ENCODE results near the gene DNAJC9.

The DNAJC9 gene

GRCh38 chr10:73211106-73211811, 35.8 kb downstream of the DNAJC9 start:
- Histone ChIP-seq H3K36me3 (ENCODE audit: control insufficient read depth, insufficient read depth, low read length, severe bottlenecking) (peaks cover 8% of the 10 kb centered on the region), H3K27me3 (replicated peaks; ENCODE audit: control insufficient read depth, insufficient read depth, low read length) (no peaks in the 10 kb centered on the region), H3K9ac (ENCODE audit: low read length) (no peak overlapping the region), H3K4me3 (ENCODE audit: low read length) (no peak overlapping the region), H3K4me1 (ENCODE audit: control insufficient read depth, insufficient read depth, low read length) (peaks cover 10% of the 10 kb centered on the region), H3K9me3 (ENCODE audit: control insufficient read depth, low read length) (no peaks in the 10 kb centered on the region)
- no peak for DNase-seq (ENCODE audit: low read depth)

GRCh38 chr10:73210395-73211105, 36.5 kb downstream of the DNAJC9 start:
- Histone ChIP-seq H3K9me3 (ENCODE audit: control insufficient read depth, low read length) (no peaks in the 10 kb centered on the region), H3K9ac (ENCODE audit: low read length) (no peak overlapping the region), H3K4me3 (ENCODE audit: low read length) (no peak overlapping the region), H3K4me1 (ENCODE audit: control insufficient read depth, insufficient read depth, low read length) (peaks cover 10% of the 10 kb centered on the region), H3K36me3 (ENCODE audit: control insufficient read depth, insufficient read depth, low read length, severe bottlenecking) (peaks cover 7% of the 10 kb centered on the region), H3K27me3 (replicated peaks; ENCODE audit: control insufficient read depth, insufficient read depth, low read length) (no peaks in the 10 kb centered on the region)
- DNase-seq (ENCODE audit: low read depth), result no peak

- no peak overlapping the region for H3K9ac ChIP-seq (ENCODE audit: low read length)
- H3K27me3 ChIP-seq (replicated peaks; ENCODE audit: control insufficient read depth, insufficient read depth, low read length), result no peaks in the 10 kb centered on the region
- no peak overlapping the region for H3K4me3 ChIP-seq (ENCODE audit: low read length)
- H3K9me3 ChIP-seq (ENCODE audit: control insufficient read depth, low read length), result no peaks in the 10 kb centered on the region
- peaks cover 7% of the 10 kb centered on the region for H3K36me3 ChIP-seq (ENCODE audit: control insufficient read depth, insufficient read depth, low read length, severe bottlenecking)
- peak; percentile 46 for DNase-seq (ENCODE audit: low read depth)
- H3K4me1 ChIP-seq (ENCODE audit: control insufficient read depth, insufficient read depth, low read length), result peaks cover 10% of the 10 kb centered on the region
These were observed 37.4 kb downstream of the DNAJC9 start for GRCh38 chr10:73209705-73210104.

- Histone ChIP-seq H3K4me1 (ENCODE audit: control insufficient read depth, insufficient read depth, low read length) (peaks cover 10% of the 10 kb centered on the region), H3K27me3 (replicated peaks; ENCODE audit: control insufficient read depth, insufficient read depth, low read length) (no peaks in the 10 kb centered on the region), H3K9me3 (ENCODE audit: control insufficient read depth, low read length) (no peaks in the 10 kb centered on the region), H3K4me3 (ENCODE audit: low read length) (peak overlapping the region; percentile 15), H3K36me3 (ENCODE audit: control insufficient read depth, insufficient read depth, low read length, severe bottlenecking) (peaks cover 7% of the 10 kb centered on the region), H3K9ac (ENCODE audit: low read length) (no peak overlapping the region)
- no peak for DNase-seq (ENCODE audit: low read depth)
These were observed 39.2 kb downstream of the DNAJC9 start for GRCh38 chr10:73207883-73208282.

- Histone ChIP-seq H3K4me1 (ENCODE audit: control insufficient read depth, insufficient read depth, low read length) (peaks cover 10% of the 10 kb centered on the region), H3K36me3 (ENCODE audit: control insufficient read depth, insufficient read depth, low read length, severe bottlenecking) (peaks cover 7% of the 10 kb centered on the region), H3K27me3 (replicated peaks; ENCODE audit: control insufficient read depth, insufficient read depth, low read length) (no peaks in the 10 kb centered on the region), H3K9me3 (ENCODE audit: control insufficient read depth, low read length) (no peaks in the 10 kb centered on the region), H3K9ac (ENCODE audit: low read length) (no peak overlapping the region), H3K4me3 (ENCODE audit: low read length) (no peak overlapping the region)
- DNase-seq (ENCODE audit: low read depth), result no peak
These were observed 40.7 kb downstream of the DNAJC9 start for GRCh38 chr10:73206385-73206784.

GRCh38 chr10:73205890-73206289, 41.2 kb downstream of the DNAJC9 start:
- Histone ChIP-seq H3K9me3 (ENCODE audit: control insufficient read depth, low read length) (no peaks in the 10 kb centered on the region), H3K27me3 (replicated peaks; ENCODE audit: control insufficient read depth, insufficient read depth, low read length) (no peaks in the 10 kb centered on the region), H3K36me3 (ENCODE audit: control insufficient read depth, insufficient read depth, low read length, severe bottlenecking) (peaks cover 8% of the 10 kb centered on the region), H3K4me3 (ENCODE audit: low read length) (no peak overlapping the region), H3K9ac (ENCODE audit: low read length) (no peak overlapping the region), H3K4me1 (ENCODE audit: control insufficient read depth, insufficient read depth, low read length) (peaks cover 10% of the 10 kb centered on the region)
- no peak for DNase-seq (ENCODE audit: low read depth)

GRCh38 chr10:73205081-73205480, 42.0 kb downstream of the DNAJC9 start:
- peaks cover 10% of the 10 kb centered on the region for H3K4me1 ChIP-seq (ENCODE audit: control insufficient read depth, insufficient read depth, low read length)
- peaks cover 3% of the 10 kb centered on the region for H3K36me3 ChIP-seq (ENCODE audit: control insufficient read depth, insufficient read depth, low read length, severe bottlenecking)
- no peak for DNase-seq (ENCODE audit: low read depth)
- no peak overlapping the region for H3K9ac ChIP-seq (ENCODE audit: low read length)
- H3K27me3 ChIP-seq (replicated peaks; ENCODE audit: control insufficient read depth, insufficient read depth, low read length), result no peaks in the 10 kb centered on the region
- no peak overlapping the region for H3K4me3 ChIP-seq (ENCODE audit: low read length)
- H3K9me3 ChIP-seq (ENCODE audit: control insufficient read depth, low read length), result no peaks in the 10 kb centered on the region

Data from adipocyte (in vitro differentiated cells).